ENCODE results near the gene SEM1. TPM values are rescaled to one million over a fixed set of nuclear protein-coding genes. Genes with fewer than 3 reads are reported as not detected.
"Not testable (repeated sequence)": the region's sequence is repeated elsewhere in the genome, so short reads cannot be mapped to it uniquely, and the experiment has no call there.

The SEM1 gene
- total RNA-seq, 1 donor from 2014 or later = 25.7 TPM

DNA sequence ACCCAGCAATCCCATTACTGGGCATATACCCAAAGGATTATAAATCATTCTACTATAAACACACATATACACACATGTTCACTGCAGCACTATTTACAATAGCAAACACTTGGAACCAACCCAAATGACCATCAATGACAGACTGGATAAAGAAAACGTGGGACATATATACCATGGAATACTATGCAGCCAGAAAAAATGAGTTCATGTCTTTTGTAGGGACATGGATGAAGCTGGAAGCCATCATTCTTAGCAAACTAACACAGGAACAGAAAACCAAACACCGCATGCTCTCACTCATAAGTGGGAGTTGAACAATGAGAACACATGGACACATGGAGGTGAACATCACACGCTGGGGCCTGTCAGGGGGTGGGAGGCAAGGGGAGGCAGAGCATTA is 47.5 kb downstream of the SEM1 start:
- not testable (repeated sequence) for DNase-seq

DNA sequence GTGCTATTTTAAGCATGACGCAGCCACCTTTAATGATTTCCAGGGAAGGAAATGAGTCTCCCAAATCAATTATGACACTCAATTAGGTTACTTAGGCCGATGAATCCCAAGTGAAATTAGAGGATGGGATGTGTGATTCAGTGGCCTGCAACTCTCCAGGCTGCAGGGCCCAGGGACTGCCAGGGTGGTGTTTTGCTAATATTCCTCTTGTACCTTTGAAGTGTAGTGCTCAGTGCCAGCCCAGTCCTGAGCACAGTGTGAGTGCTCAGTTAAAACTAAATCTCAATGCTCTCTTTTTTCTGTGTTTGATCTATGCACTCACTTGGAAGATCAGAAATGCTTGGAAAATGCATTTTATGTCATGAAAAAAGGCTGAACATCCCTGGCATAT is 51.6 kb downstream of the SEM1 start:
- DNase-seq = no peak

DNA sequence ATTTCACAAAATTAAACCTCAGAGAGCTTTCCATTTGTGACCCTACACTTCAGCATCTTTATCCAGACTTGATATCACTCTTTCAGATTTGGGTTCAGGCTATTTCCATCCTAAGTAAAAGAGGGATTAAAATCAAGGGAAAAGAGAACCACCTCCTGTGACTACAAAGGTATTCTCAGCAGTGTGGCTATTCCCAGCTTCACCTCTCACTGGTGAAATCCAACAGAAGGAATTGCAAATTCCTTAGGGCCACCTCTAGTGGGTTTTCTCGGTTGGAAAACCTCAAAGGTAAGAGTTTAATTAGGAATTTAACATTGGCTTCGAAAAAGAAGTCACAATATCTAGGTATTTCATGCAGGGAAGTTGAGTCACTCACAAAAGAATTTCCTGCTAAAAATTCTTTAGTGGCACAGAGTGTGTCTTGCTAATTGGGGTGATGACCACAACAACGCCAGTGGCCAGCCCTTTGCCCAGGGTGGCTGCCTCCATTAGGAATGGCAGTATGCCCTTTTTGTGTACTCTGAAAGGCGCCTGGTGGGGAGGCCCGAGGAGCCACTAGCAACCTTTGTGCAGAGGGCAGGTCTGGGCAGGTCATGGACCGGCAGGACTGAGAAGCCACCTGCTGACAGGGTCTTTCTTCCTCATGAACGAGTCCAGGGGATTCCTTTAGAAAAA is 52.2 kb downstream of the SEM1 start:
- DNase-seq = no peak

DNA sequence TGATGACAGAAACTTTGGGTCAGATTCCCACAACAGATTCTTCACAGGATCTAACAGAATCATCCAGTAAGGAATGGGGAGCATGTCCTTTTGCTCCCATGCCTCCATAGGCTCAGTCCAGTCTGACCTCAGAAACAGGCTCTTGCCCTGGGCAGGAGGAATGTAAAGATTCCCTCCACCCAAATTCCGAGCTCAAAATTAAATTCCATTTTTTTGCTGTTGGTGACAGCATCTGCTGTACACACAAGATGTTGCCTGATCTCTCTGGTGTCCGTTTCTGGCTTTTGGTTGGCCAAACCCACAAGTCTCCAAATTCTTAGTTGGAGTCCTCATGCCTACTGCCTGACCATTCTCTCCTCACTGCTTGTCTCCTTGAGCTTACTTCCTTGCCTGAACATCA is 53.7 kb downstream of the SEM1 start:
- DNase-seq = no peak

DNA sequence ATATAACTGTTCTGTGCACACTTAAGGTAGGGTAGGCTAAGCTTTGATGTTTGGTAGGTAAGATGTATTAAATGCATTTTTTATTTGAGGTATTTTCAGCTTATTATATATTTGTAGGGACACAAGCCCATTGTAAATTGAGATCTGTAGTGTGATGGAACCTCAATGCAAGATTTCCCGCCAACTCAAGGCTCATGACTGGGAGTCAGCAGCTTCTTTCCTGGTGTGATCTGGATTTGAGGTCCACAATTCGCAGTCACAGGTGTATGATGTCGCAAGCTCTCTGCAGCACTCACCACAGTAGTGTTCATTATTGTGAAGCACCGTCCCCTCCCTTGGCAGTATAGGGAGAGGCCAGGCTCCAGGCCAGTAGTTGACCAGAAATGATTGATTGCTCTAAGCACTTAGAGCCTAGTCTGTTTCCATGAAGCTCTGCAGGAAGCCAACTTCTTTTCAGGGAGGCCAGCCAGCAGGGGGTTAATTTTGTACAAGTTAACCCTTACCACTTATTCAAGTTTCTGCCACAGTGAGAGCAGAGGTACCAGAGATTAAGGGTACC is 54.9 kb downstream of the SEM1 start:
- DNase-seq = no peak

DNA sequence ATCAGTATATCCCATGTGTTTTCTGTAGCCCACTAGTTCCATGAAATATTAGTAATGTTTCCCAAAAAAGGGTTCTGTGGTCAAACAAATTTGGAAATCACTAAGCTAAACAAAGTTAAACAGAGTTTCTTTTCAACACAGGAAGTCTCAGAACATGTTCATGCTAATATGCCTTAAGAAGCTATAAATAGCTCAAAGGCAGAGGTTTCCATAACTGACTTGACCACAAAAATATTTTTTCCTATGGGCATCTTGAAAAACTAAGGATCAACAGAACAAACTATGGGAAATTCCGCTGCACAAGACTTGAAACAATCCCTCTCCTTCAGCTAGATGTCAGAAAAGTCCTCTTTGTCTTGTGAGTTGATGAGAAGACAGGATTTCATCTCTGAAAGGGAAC is 59.7 kb downstream of the SEM1 start:
- DNase-seq = no peak

DNA sequence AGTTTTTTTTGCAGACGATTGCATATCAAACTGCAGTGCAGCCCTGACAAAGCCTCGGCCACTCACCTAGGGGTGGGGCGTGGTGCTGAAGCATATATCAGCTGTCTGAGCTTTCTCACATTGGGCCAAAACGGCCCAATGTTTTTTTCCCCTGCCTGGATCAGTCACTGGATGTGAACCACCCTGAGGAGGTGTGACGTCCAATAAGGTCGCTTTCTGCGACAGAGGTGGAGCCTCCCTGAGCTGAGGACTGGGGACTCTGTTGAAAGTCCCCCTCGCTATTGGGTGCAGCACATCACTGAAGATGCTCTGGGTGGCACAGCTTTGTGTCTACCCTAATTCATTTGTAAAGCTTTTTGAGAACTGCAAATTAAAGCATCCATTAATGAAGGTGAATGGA is 60.9 kb downstream of the SEM1 start:
- no peak for DNase-seq

DNA sequence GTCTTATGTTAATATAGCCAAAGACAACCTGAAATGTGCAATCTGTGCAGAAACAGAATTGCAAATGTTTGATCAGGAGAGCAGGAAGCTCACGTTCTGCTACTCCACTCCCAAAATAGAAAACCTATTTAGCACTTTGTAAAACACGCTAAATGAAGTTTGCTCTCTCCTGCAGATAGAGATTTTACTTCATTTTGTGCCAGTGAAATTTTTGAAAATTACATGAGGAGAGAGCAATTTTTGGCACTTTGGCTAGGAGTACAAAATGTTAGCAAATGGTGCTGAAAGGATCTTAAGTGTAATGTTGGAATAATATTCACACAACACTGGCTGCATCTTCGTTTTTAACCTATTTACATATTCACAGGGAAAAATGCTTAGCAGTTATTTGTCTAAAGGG is 61.9 kb downstream of the SEM1 start:
- no peak for DNase-seq

DNA sequence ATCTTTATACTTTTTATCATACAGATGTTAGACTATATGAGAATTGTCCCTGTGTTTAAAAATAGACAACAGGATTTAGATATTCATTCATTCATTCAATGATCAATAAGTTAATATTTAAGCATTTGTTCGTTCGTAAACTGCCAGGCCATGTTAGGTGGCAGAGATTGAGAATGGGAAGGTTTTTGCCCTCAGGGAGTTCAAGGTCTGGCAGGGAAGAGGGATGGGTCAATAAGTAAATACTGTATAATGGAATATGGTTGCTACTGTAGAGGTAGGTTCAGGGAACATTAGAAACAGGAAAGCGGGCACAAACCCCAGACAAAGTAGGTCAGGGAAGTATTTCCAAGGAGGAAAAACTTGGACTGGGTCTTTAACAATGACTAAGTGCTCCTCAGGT is 64.6 kb downstream of the SEM1 start:
- DNase-seq = no peak

DNA sequence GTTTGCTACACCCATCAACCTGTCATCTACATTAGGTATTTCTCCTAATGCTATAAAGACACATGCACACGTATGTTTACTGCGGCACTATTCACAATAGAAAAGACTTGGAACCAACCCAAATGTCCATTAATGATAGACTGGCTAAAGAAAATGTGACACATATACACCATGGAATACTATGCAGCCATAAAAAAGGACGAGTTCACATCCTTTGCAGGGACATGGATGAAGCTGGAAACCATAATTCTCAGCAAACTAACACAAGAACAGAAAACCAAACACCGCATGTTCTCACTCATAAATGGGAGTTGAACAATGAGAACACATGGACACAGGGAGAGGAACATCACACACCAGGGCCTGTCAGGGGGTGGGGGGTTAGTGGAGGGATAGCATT is 66.2 kb downstream of the SEM1 start:
- DNase-seq = not testable (repeated sequence)

DNA sequence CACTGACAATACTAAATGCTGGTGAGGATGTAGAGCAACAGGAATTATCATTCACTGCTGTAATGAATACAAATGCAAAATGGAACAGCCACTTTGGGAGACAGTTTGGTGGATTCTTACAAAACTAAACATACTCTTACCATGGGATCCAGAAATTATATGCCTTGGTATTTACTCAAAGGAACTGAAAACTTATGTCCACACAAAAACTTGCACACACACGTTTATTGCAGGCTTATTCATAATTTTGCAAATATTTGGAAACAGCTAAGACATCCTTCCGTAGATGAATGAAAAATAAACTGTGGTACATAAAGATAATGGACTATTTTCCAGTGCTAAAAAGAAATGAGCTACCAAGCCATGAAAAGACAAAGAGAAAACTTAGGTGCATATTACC is 69.6 kb downstream of the SEM1 start:
- no peak for DNase-seq
